ENCODE data around the gene EFNB3.

The EFNB3 gene

GRCh38 chr17:7712111-7712771 is 7.2 kb downstream of the EFNB3 start:
- TF ChIP-seq TAF1 (IDR thresholded peaks at IDR 0.05; ENCODE audit: borderline replicate concordance, insufficient read depth, low read length) = no peak
- TF ChIP-seq POLR2AphosphoS5 (IDR thresholded peaks at IDR 0.05; ENCODE audit: low read depth, low read length) = no peak
- no peak for TF ChIP-seq SIN3A (IDR thresholded peaks at IDR 0.05; ENCODE audit: borderline replicate concordance, insufficient read depth, low read length)
- TF ChIP-seq, protein P1, sequence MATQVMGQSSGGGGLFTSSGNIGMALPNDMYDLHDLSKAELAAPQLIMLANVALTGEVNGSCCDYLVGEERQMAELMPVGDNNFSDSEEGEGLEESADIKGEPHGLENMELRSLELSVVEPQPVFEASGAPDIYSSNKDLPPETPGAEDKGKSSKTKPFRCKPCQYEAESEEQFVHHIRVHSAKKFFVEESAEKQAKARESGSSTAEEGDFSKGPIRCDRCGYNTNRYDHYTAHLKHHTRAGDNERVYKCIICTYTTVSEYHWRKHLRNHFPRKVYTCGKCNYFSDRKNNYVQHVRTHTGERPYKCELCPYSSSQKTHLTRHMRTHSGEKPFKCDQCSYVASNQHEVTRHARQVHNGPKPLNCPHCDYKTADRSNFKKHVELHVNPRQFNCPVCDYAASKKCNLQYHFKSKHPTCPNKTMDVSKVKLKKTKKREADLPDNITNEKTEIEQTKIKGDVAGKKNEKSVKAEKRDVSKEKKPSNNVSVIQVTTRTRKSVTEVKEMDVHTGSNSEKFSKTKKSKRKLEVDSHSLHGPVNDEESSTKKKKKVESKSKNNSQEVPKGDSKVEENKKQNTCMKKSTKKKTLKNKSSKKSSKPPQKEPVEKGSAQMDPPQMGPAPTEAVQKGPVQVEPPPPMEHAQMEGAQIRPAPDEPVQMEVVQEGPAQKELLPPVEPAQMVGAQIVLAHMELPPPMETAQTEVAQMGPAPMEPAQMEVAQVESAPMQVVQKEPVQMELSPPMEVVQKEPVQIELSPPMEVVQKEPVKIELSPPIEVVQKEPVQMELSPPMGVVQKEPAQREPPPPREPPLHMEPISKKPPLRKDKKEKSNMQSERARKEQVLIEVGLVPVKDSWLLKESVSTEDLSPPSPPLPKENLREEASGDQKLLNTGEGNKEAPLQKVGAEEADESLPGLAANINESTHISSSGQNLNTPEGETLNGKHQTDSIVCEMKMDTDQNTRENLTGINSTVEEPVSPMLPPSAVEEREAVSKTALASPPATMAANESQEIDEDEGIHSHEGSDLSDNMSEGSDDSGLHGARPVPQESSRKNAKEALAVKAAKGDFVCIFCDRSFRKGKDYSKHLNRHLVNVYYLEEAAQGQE (IDR thresholded peaks at IDR 0.05; ENCODE audit: insufficient read depth in 1 of 2, low read depth in 2 of 2, low read length in 2 of 2) = no peak
- TF ChIP-seq FOXP2 (optimal IDR thresholded peaks at IDR 0.05; ENCODE audit: borderline replicate concordance, extremely low read depth, extremely low read length, insufficient read depth) = no peak

- TF ChIP-seq SIN3A (IDR thresholded peaks at IDR 0.05; ENCODE audit: borderline replicate concordance, insufficient read depth, low read length) = no peak
- TF ChIP-seq, protein P1 (IDR thresholded peaks at IDR 0.05; ENCODE audit: insufficient read depth in 1 of 2, low read depth in 2 of 2, low read length in 2 of 2) = no peak
Observed at GRCh38 chr17:7713782-7714181, 8.8 kb downstream of the EFNB3 start.

- no peak for TF ChIP-seq TAF1 (IDR thresholded peaks at IDR 0.05; ENCODE audit: borderline replicate concordance, insufficient read depth, low read length)
- TF ChIP-seq FOXP2 (optimal IDR thresholded peaks at IDR 0.05; ENCODE audit: borderline replicate concordance, extremely low read depth, extremely low read length, insufficient read depth) = no peak
- TF ChIP-seq SIN3A (IDR thresholded peaks at IDR 0.05; ENCODE audit: borderline replicate concordance, insufficient read depth, low read length) = no peak
- TF ChIP-seq, protein P1 (IDR thresholded peaks at IDR 0.05; ENCODE audit: insufficient read depth in 1 of 2, low read depth in 2 of 2, low read length in 2 of 2) = no peak
- no peak for TF ChIP-seq POLR2AphosphoS5 (IDR thresholded peaks at IDR 0.05; ENCODE audit: low read depth, low read length)
Observed at GRCh38 chr17:7714721-7715594, 10.0 kb downstream of the EFNB3 start.

DNA sequence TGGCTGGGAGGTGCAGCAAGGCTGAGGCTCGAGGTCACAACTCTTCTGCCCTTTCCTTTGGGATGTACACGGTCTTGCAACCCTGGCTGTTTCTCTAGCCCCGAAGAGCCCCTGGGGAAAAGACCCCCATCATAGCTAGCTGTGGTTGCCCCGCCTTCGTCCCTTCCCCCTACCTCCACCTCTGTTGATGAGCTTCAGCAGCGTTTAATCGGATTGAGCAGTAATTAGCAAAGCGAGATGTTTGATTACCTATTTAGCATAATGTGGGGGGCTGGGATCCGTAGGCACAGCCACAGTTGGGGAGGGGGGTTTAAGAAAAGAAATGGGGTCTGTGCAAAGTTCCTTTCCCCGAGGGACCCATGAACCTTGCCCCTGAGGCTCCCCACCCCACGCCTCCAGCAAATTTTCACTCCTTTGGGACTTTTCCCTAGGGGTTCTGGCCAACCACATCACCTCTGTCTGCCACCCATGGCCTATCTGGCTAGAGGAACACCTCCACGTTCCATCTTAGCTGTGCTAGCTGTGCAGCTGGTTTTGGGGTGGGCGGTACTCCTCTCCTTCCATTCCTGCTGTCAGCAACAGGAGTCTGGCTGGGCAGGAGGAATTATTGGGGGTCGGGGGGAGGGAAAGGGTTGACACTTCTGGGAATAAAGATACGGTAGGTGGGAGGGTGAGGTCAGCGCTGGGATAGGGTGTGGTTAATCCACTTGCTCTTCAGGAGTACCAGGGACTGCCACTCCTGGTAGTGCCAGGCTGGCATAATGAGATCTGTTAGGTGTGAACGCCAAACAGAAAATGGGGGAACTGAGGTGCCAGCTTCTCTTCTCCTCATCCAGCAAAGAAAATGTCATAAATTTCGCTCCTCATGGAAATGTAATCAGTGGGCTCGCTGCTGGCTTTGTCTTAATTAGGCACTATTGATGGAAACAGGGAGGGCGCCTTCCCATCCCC is 11.2 kb downstream of the EFNB3 start:
- TF ChIP-seq POLR2AphosphoS5 (IDR thresholded peaks at IDR 0.05; ENCODE audit: low read depth, low read length) = no peak
- no peak for TF ChIP-seq TAF1 (IDR thresholded peaks at IDR 0.05; ENCODE audit: borderline replicate concordance, insufficient read depth, low read length)
- TF ChIP-seq, protein P1 (IDR thresholded peaks at IDR 0.05; ENCODE audit: insufficient read depth in 1 of 2, low read depth in 2 of 2, low read length in 2 of 2) = no peak
- no peak for TF ChIP-seq SIN3A (IDR thresholded peaks at IDR 0.05; ENCODE audit: borderline replicate concordance, insufficient read depth, low read length)
- TF ChIP-seq FOXP2 (optimal IDR thresholded peaks at IDR 0.05; ENCODE audit: borderline replicate concordance, extremely low read depth, extremely low read length, insufficient read depth) = no peak
